Ishikawa (cell line): ENCODE results near the gene ETV3.

Source experiments
- CEBPB ChIP-seq: IDR thresholded peaks from 2 replicates; pipeline ENCODE4 v1.6.1; 2012
- CREB1 ChIP-seq: IDR thresholded peaks from 2 replicates; pipeline ENCODE4 v1.6.1; 2012; ENCODE audit warnings: low read depth
- EGR1 ChIP-seq: IDR thresholded peaks from 2 replicates; pipeline ENCODE4 v1.6.1; 2012
- EP300 ChIP-seq: IDR thresholded peaks from 2 replicates; pipeline ENCODE4 v1.6.1; 2012; ENCODE audit warnings: borderline replicate concordance
- FOXM1 ChIP-seq: IDR thresholded peaks from 2 replicates; pipeline ENCODE4 v1.6.1; 2012; ENCODE audit warnings: low read depth, borderline replicate concordance
- NFIC ChIP-seq: IDR thresholded peaks from 2 replicates; pipeline ENCODE4 v1.6.1; 2012
- RAD21 ChIP-seq: IDR thresholded peaks from 2 replicates; pipeline ENCODE4 v1.6.1; 2012; ENCODE audit warnings: low read depth
- REST ChIP-seq: IDR thresholded peaks from 2 replicates; pipeline ENCODE4 v1.6.1; 2012; ENCODE audit warnings: low read depth, mild to moderate bottlenecking
- TAF1 ChIP-seq: IDR thresholded peaks from 2 replicates; pipeline ENCODE4 v1.6.1; 2012; ENCODE audit warnings: low read depth, mild to moderate bottlenecking
- TCF12 ChIP-seq: IDR thresholded peaks from 2 replicates; pipeline ENCODE4 v1.6.1; 2012; ENCODE audit warnings: low read depth
- TEAD4 ChIP-seq: IDR thresholded peaks from 2 replicates; pipeline ENCODE4 v1.6.1; 2012
- USF1 ChIP-seq: IDR thresholded peaks from 2 replicates; pipeline ENCODE4 v1.6.1; 2012
- YY1 ChIP-seq: IDR thresholded peaks from 2 replicates; pipeline ENCODE4 v1.6.1; 2012; ENCODE audit warnings: low read depth
- ZBTB7A ChIP-seq: IDR thresholded peaks from 2 replicates; pipeline ENCODE4 v1.6.1; 2012; ENCODE audit warnings: low read depth
- TF ChIP-seq, protein P1 (sequence below): IDR thresholded peaks from 2 replicates; pipeline ENCODE4 v1.6.1; 2012

Gene ETV3

GRCh38 chr1:157138220-157139051 is at the start of gene ETV3:
TSS of gene ETV3 (minus strand) at chr1:157138395. CDS start at chr1:157136352, 2,043 bp downstream.
- TF ChIP-seq YY1 (no peak), USF1 (0 out of 2 replicates have a peak, but pooled peaks have one; percentile 19), ZBTB7A (peak; percentile 92), TEAD4 (0 out of 2 replicates have a peak, but pooled peaks have one; percentile 1), CEBPB (no peak), TAF1 (peak; percentile 65), EP300 (no peak), EGR1 (peak; percentile 53; the same call in 1 of the 2 replicates), TCF12 (peak; percentile 63; the same call in 1 of the 2 replicates), CREB1 (peak; percentile 83), NFIC (no peak)
- TF ChIP-seq, protein P1, sequence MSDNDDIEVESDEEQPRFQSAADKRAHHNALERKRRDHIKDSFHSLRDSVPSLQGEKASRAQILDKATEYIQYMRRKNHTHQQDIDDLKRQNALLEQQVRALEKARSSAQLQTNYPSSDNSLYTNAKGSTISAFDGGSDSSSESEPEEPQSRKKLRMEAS, result peak; percentile 78

- TF ChIP-seq TAF1 (no peak), YY1 (no peak), CEBPB (no peak), CREB1 (no peak), TEAD4 (no peak), USF1 (no peak), EP300 (no peak), NFIC (no peak), REST (no peak), EGR1 (no peak), RAD21 (no peak), TCF12 (no peak)
Measured at GRCh38 chr1:157186281-157186992, 48.2 kb upstream of the ETV3 start.

- no peak for TF ChIP-seq NFIC
- no peak for TF ChIP-seq EP300
- no peak for TF ChIP-seq TCF12
- TF ChIP-seq TEAD4, result no peak
- no peak for TF ChIP-seq USF1
- TF ChIP-seq, protein P1, result no peak
- TF ChIP-seq REST, result no peak
- no peak for TF ChIP-seq CEBPB
- TF ChIP-seq CREB1, result no peak
Measured at GRCh38 chr1:157183870-157184269, 45.7 kb upstream of the ETV3 start.

- TF ChIP-seq FOXM1 (no peak), USF1 (no peak), REST (no peak), NFIC (no peak), CEBPB (no peak), EP300 (no peak), CREB1 (no peak), YY1 (no peak), TAF1 (no peak), TCF12 (no peak), TEAD4 (no peak), RAD21 (no peak), ZBTB7A (no peak), EGR1 (no peak)
- TF ChIP-seq, protein P1, result no peak
Measured at GRCh38 chr1:157181790-157182189, 43.6 kb upstream of the ETV3 start.
